HepG2 (cell line): Measurements from ENCODE around the gene SLCO2A1. TPM values are rescaled to one million over a fixed set of nuclear protein-coding genes. Genes with fewer than 3 reads are reported as not detected.

Experiments used
- ATAC-seq: fragments of 200-7000 bp; cut with Tn5 transposase; 3 replicates; pipeline ENCODE4 v1.9.1; 2020; ENCODE audit warnings: mild to moderate bottlenecking, moderate library complexity
- BruUV-seq: library from RNA; stranded (reverse); fragments of 400-500 nt; replicated peaks from 2 replicates; lab custom pipeline; 2021; lab: Mats Ljungman, UMichigan
- CTCF ChIA-PET: fragments of 300-600 bp; formaldehyde crosslinking; extraction: SDS; loops from one replicate; lab custom pipeline; 2021; ENCODE audit warnings: low total read pairs, inconsistent platforms, low intra/inter-chr PET ratio; lab: Yijun Ruan, JAX
- POLR2A ChIA-PET: fragments of 350-600 bp; sonication (Branson Sonifier 250); formaldehyde crosslinking; loops from one replicate; lab custom pipeline; 2020; ENCODE audit warnings: antibody characterized with exemption, inconsistent platforms; lab: Yijun Ruan, JAX
- DNase-seq: peaks from one replicate; pipeline ENCODE4 v3.0.0-alpha.2; 2015; ENCODE audit warnings: low spot score
- FAIRE-seq: peaks from 3 replicates; lab custom pipeline; 2011; peaks lifted over from hg19 to GRCh38; lab: Jason Lieb, UNC
- H2AFZ ChIP-seq: one replicate; pipeline ENCODE4 v1.6.1; 2011; ENCODE audit warnings: low read length, inconsistent platforms
- H3K27ac ChIP-seq: fragments of 300-600 bp; 3 replicates; pipeline ENCODE4 v1.8.0; 2011; ENCODE audit warnings: mixed run types, mild to moderate bottlenecking, mixed read lengths, low read length, inconsistent platforms; ENCODE audit not compliant: insufficient read depth; ENCODE audit errors: extremely low read length
- H3K27me3 ChIP-seq, 2 experiments: fragments of 200-600 bp in 1 of 2; 2 replicates in 1 of 2; 3 replicates in 1 of 2; pipeline versions ENCODE4 v1.6.0 to v1.8.0; 2011; ENCODE audit warnings: low read length in 2 of 2, mild to moderate bottlenecking in 2 of 2, moderate library complexity in 2 of 2, inconsistent platforms in 1 of 2; ENCODE audit not compliant: insufficient read depth in 2 of 2, control insufficient read depth in 1 of 2
- H3K36me3 ChIP-seq, 2 experiments: fragments of 200-600 bp in 1 of 2; replicated peaks in 1 of 2; 2 replicates in 1 of 2; 3 replicates in 1 of 2; pipeline versions ENCODE4 v1.5.1 to v1.8.0; 2011; ENCODE audit warnings: low read length in 2 of 2, inconsistent platforms in 1 of 2; ENCODE audit not compliant: insufficient read depth in 2 of 2, control insufficient read depth in 1 of 2
- H3K4me1 ChIP-seq: 2 replicates; pipeline ENCODE4 v1.5.1; 2012; ENCODE audit warnings: low read length, inconsistent platforms; ENCODE audit not compliant: insufficient read depth
- H3K4me2 ChIP-seq: 2 replicates; pipeline ENCODE4 v1.6.0; 2011; ENCODE audit warnings: low read depth, low read length, inconsistent platforms
- H3K4me3 ChIP-seq, 3 experiments: fragments of 200-600 bp in 1 of 3; sonication (generic), shearing (Covaris generic) in 1 of 3; replicated peaks in 1 of 3; 2 replicates each; pipeline ENCODE4 v1.5.1; 2011 to 2016; ENCODE audit warnings: low read length in 3 of 3, inconsistent platforms in 2 of 3, low read depth in 2 of 3, mild to moderate bottlenecking in 2 of 3, control low read depth in 1 of 3, mixed read lengths in 1 of 3; ENCODE audit not compliant: insufficient read depth in 1 of 3
- H3K79me2 ChIP-seq: one replicate; pipeline ENCODE4 v1.6.1; 2011; ENCODE audit warnings: low read length, inconsistent platforms; ENCODE audit not compliant: insufficient read depth
- H3K9ac ChIP-seq: 2 replicates; pipeline ENCODE4 v1.6.0; 2011; ENCODE audit warnings: mild to moderate bottlenecking, low read depth, low read length, inconsistent platforms; ENCODE audit not compliant: insufficient read depth
- H3K9me3 ChIP-seq: 2 replicates; pipeline ENCODE4 v1.5.1; 2012; ENCODE audit warnings: mild to moderate bottlenecking, low read length
- H4K20me1 ChIP-seq: 2 replicates; pipeline ENCODE4 v1.6.0; 2011; ENCODE audit warnings: inconsistent platforms, mild to moderate bottlenecking, low read length, moderate library complexity; ENCODE audit not compliant: insufficient read depth
- ARNT ChIP-seq: fragments of 450-650 bp; IDR thresholded peaks from 2 replicates; pipeline ENCODE4 v1.6.1; 2017
- HNRNPUL1 ChIP-seq: fragments of 200-400 bp; formaldehyde crosslinking; IDR thresholded peaks from 2 replicates; pipeline ENCODE4 v1.6.1; 2017; ENCODE audit warnings: low read depth, mild to moderate bottlenecking, low read length, moderate library complexity
- JUN ChIP-seq: sonication (generic); formaldehyde crosslinking; IDR thresholded peaks from 2 replicates; pipeline ENCODE4 v1.4.0; 2020; ENCODE audit warnings: mild to moderate bottlenecking, missing genetic modification reagents
- KDM3A ChIP-seq: IDR thresholded peaks from 2 replicates; pipeline ENCODE4 v1.6.1; 2018; ENCODE audit warnings: low read depth, missing compliant biosample characterization
- KLF12 ChIP-seq: sonication (generic); formaldehyde crosslinking; IDR thresholded peaks from 2 replicates; pipeline ENCODE4 v1.4.0; 2020; ENCODE audit warnings: missing genetic modification reagents, borderline replicate concordance
- MAZ ChIP-seq, 2 experiments: sonication (generic) in 1 of 2; formaldehyde crosslinking in 1 of 2; IDR thresholded peaks; 2 replicates each; pipeline versions ENCODE4 v1.5.0 to v1.6.1; 2012 to 2020; ENCODE audit warnings: low read depth in 2 of 2, mild to moderate bottlenecking in 2 of 2, borderline replicate concordance in 1 of 2, improper control_type of control experiment in 1 of 2, low read length in 1 of 2, missing genetic modification reagents in 1 of 2, moderate library complexity in 1 of 2
- MIER3 ChIP-seq: IDR thresholded peaks from 2 replicates; pipeline ENCODE4 v1.6.1; 2016; ENCODE audit warnings: missing compliant biosample characterization, borderline replicate concordance
- MTA3 ChIP-seq: sonication (generic); formaldehyde crosslinking; IDR thresholded peaks from 2 replicates; pipeline ENCODE4 v1.4.0; 2020; ENCODE audit warnings: missing genetic modification reagents
- NAIF1 ChIP-seq: sonication (generic); formaldehyde crosslinking; IDR thresholded peaks from 2 replicates; pipeline ENCODE4 v1.5.0; 2020; ENCODE audit warnings: mild to moderate bottlenecking, missing genetic modification reagents, borderline replicate concordance
- PHB2 ChIP-seq: fragments of 450-650 bp; IDR thresholded peaks from 2 replicates; pipeline ENCODE4 v1.6.1; 2018; ENCODE audit not compliant: partially characterized antibody
- POLR2AphosphoS2 ChIP-seq: IDR thresholded peaks from 2 replicates; pipeline ENCODE4 v1.6.1; 2011; ENCODE audit warnings: low read depth, low read length, improper control_type of control experiment
- SKI ChIP-seq: fragments of 450-650 bp; IDR thresholded peaks from one replicate; pipeline ENCODE4 v1.6.1; 2018; ENCODE audit warnings: mild to moderate bottlenecking; ENCODE audit not compliant: partially characterized antibody
- SNAPC2 ChIP-seq: sonication (generic); formaldehyde crosslinking; IDR thresholded peaks from 2 replicates; pipeline ENCODE4 v1.8.1; 2022; ENCODE audit warnings: mild to moderate bottlenecking, missing genetic modification reagents
- ZC3H13 ChIP-seq: sonication (generic); formaldehyde crosslinking; IDR thresholded peaks from 2 replicates; pipeline ENCODE4 v1.8.1; 2023; ENCODE audit warnings: mild to moderate bottlenecking, missing genetic modification reagents, moderate library complexity
- ZNF326 ChIP-seq: sonication (generic); formaldehyde crosslinking; IDR thresholded peaks from 2 replicates; pipeline ENCODE4 v1.4.0; 2020; ENCODE audit warnings: missing genetic modification reagents, borderline replicate concordance
- ZNF652 ChIP-seq: IDR thresholded peaks from 2 replicates; pipeline ENCODE4 v1.6.1; 2016; ENCODE audit warnings: low read depth, borderline replicate concordance
- ZNF678 ChIP-seq: sonication (generic); formaldehyde crosslinking; IDR thresholded peaks from 2 replicates; pipeline ENCODE4 v1.4.0; 2020; ENCODE audit warnings: mild to moderate bottlenecking, missing genetic modification reagents
- ZUFSP ChIP-seq: sonication (generic); formaldehyde crosslinking; IDR thresholded peaks from 2 replicates; pipeline ENCODE4 v1.9.0; 2021; ENCODE audit warnings: missing genetic modification reagents, mild to moderate bottlenecking, borderline replicate concordance
- ZZZ3 ChIP-seq: sonication (generic); formaldehyde crosslinking; IDR thresholded peaks from 2 replicates; pipeline ENCODE4 v1.4.0; 2020; ENCODE audit warnings: missing genetic modification reagents, mild to moderate bottlenecking, borderline replicate concordance
- WGBS: methylation state at CpG from one replicate; pipeline ENCODE4 v1.1.6; 2017; ENCODE audit warnings: low lambda C conversion rate; 5-methylcytosine and 5-hydroxymethylcytosine counted together
- in situ Hi-C: cut with HindIII; loops from 2 replicates; pipeline ENCODE4 v1.10.0; 2017; ENCODE audit warnings: low pct_unique_long_range_greater_than_20kb; ENCODE audit not compliant: extremely low pct_ligation_motif_present
- intact Hi-C: fragments of 100-400 bp; cut with micrococcal nuclease; formaldehyde crosslinking; loops from one replicate; pipeline ENCODE4 v1.10.0; 2022; ENCODE audit not compliant: unreplicated experiment
- polyA plus RNA-seq, 8 experiments: library from polyadenylated mRNA; depleted of rRNA in 3 of 8; stranded (reverse) in 7 of 8; unstranded in 1 of 8; fragments of >200 nt; fragmentation: Illumina TruSeq in 4 of 8; extraction: Trizol in 4 of 8; gene quantifications; 2 replicates each; pipeline versions ENCODE4 v1.2.1 to v1.2.3, GENCODE V29; 2011 to 2016; ENCODE audit warnings: low read depth in 4 of 8, missing spikeins in 1 of 8, mixed read lengths in 1 of 8; ENCODE audit not compliant: insufficient read depth in 1 of 8
- total RNA-seq, 5 experiments: library from RNA; depleted of rRNA; stranded (reverse); fragments of >200 nt; fragmentation: Illumina TruSeq; extraction: Trizol; gene quantifications; 2 replicates each; pipeline ENCODE4 v1.2.3, GENCODE V29; 2016; ENCODE audit warnings: low read depth in 1 of 5

SLCO2A1 gene
- total and polyA plus RNA-seq, 2 of the 13 experiments (the other 11 are each of a cell fraction or from before 2014, with no cell fraction given) = 0.04 TPM; not detected in 1

GRCh38 chr3:134018406-134018805, 11.3 kb downstream of the SLCO2A1 start (continued):
- TF ChIP-seq KLF12 (CRISPR knock-in tag) = no peak
- no peak for TF ChIP-seq KDM3A (CRISPR knock-in tag)
- TF ChIP-seq PHB2 = no peak
- no peak for TF ChIP-seq MTA3
- TF ChIP-seq ZNF326 = no peak

- H2AFZ ChIP-seq = no peak overlapping the region
- no peak for FAIRE-seq
- no peaks in the 10 kb centered on the region for H3K79me2 ChIP-seq
- no peak for DNase-seq
- intact Hi-C loops = no loop called here
- POLR2A ChIA-PET = no interaction called here
- no peaks in the 10 kb centered on the region for H3K9me3 ChIP-seq
- in situ Hi-C loops = no loop called here
- no TSS peak for BruUV-seq
- CTCF ChIA-PET = no interaction called here
- TF ChIP-seq ZC3H13 (CRISPR knock-in tag) (no peak), ZZZ3 (no peak), NAIF1 (no peak), ZUFSP (no peak), SKI (no peak), SNAPC2 (CRISPR knock-in tag) (no peak), ARNT (no peak), POLR2AphosphoS2 (no peak), HNRNPUL1 (no peak), JUN (CRISPR knock-in tag) (no peak), ZNF652 (CRISPR knock-in tag) (no peak), ZNF678 (CRISPR knock-in tag) (no peak), MAZ (IDR thresholded peaks at IDR 0.05; ENCODE audit: borderline replicate concordance, low read depth, low read length) (no peak), MAZ (CRISPR knock-in tag; IDR thresholded peaks at IDR 0.05; ENCODE audit: low read depth) (no peak), MIER3 (CRISPR knock-in tag) (no peak)
- TF ChIP-seq, all 625 proteins: peak for 0
- 0 out of 5 replicates have a peak, but pooled peaks cover 0 to 1% of the 10 kb centered on the region in 2 experiments for H3K27me3 ChIP-seq
- H4K20me1 ChIP-seq = no peaks in the 10 kb centered on the region
- no peaks in the 10 kb centered on the region for H3K4me1 ChIP-seq
- ATAC-seq = no peak
- H3K36me3 ChIP-seq = no peaks in the 10 kb centered on the region
- no peak overlapping the region for H3K9ac ChIP-seq
- WGBS = 12% methylated on average over 5 of the region's 5 CpGs
- no peak overlapping the region for H3K4me3 ChIP-seq
- H3K27ac ChIP-seq = no peak overlapping the region
- no peak overlapping the region for H3K4me2 ChIP-seq
Measured at GRCh38 chr3:134017490-134017889, 12.2 kb downstream of the SLCO2A1 start.
